ENCODE data around the gene SLMAP.

Gene SLMAP

DNA sequence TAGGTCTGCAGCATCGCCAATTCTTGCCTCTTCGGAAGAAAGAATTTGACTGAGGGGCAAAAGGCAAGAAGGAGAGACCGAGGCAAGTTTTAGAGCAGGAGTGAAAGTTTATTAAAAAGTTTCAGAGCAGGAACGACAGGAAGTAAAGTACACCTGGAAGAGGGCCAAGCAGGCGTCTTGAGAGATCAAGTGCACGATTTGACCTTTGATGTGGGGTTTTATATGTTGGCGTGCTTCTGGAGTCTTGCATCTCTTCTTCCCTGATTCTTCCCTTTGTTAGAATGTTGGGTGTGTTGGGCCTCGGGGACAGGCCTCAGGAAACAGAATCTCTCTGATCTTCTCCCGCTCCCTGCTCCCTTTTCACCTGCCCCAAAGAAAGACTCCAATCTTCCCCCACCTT, 211.5 kb downstream of the SLMAP start:
- H3K4me1 ChIP-seq (ENCODE audit: low read length), result no peaks in the 10 kb centered on the region
- TF ChIP-seq, protein P1, sequence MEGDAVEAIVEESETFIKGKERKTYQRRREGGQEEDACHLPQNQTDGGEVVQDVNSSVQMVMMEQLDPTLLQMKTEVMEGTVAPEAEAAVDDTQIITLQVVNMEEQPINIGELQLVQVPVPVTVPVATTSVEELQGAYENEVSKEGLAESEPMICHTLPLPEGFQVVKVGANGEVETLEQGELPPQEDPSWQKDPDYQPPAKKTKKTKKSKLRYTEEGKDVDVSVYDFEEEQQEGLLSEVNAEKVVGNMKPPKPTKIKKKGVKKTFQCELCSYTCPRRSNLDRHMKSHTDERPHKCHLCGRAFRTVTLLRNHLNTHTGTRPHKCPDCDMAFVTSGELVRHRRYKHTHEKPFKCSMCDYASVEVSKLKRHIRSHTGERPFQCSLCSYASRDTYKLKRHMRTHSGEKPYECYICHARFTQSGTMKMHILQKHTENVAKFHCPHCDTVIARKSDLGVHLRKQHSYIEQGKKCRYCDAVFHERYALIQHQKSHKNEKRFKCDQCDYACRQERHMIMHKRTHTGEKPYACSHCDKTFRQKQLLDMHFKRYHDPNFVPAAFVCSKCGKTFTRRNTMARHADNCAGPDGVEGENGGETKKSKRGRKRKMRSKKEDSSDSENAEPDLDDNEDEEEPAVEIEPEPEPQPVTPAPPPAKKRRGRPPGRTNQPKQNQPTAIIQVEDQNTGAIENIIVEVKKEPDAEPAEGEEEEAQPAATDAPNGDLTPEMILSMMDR (IDR thresholded peaks at IDR 0.05; ENCODE audit: low read length), result no peak
- no peak for TF ChIP-seq EZH2phosphoT487 (IDR thresholded peaks at IDR 0.05; ENCODE audit: low read length)
- TF ChIP-seq EZH2 (optimal IDR thresholded peaks at IDR 0.05; ENCODE audit: low read depth, low read length), result no peak

DNA sequence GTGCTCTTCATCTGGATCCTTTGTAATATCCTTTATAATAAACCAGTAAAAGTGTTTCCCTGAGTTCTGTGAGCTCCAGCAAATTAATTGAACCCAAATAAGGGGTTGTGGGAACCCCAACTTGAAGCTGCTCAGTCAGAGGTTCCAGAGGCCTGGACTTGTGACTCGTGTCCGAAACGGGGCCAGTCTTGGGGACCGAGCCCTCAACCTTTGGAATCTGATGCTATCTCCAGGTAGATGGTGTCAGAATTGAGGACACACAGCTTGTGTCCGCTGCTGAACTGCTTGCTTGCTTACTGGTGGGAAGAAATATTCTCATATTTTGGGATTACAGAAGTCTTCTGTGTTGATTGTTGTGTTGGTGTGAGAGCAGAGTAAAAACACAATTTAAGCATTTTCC, 212.4 kb downstream of the SLMAP start:
- Histone ChIP-seq H3K4me1 (ENCODE audit: low read length) (no peaks in the 10 kb centered on the region), H3K36me3 (replicated peaks; ENCODE audit: insufficient read depth, low read length) (no peaks in the 10 kb centered on the region), H3K9ac (ENCODE audit: low read length) (no peak overlapping the region), H3K9me3 (replicated peaks; ENCODE audit: insufficient read depth, low read length) (no peaks in the 10 kb centered on the region), H4K20me1 (ENCODE audit: insufficient read depth, low read length) (no peaks in the 10 kb centered on the region), H3K27me3 (replicated peaks; ENCODE audit: insufficient read depth, low read length) (no peaks in the 10 kb centered on the region), H2AFZ (ENCODE audit: low read length) (no peak overlapping the region), H3K27ac (ENCODE audit: low read length) (no peak overlapping the region), H3K4me2 (ENCODE audit: low read depth, low read length) (no peak overlapping the region), H3K79me2 (ENCODE audit: low read length) (no peaks in the 10 kb centered on the region), H3F3A (ENCODE audit: insufficient read depth, low read length) (no peaks in the 10 kb centered on the region), H3K9me2 (replicated peaks; ENCODE audit: insufficient read depth, low read length) (no peaks in the 10 kb centered on the region), H3K4me3 (ENCODE audit: low read length) (no peak overlapping the region)
- DNase-seq, result no peak
- TF ChIP-seq EZH2phosphoT487 (IDR thresholded peaks at IDR 0.05; ENCODE audit: low read length) (no peak), EZH2 (optimal IDR thresholded peaks at IDR 0.05; ENCODE audit: low read depth, low read length) (no peak)
- TF ChIP-seq, protein P1 (IDR thresholded peaks at IDR 0.05; ENCODE audit: low read length), result no peak

More for the DNA sequence above, 211.5 kb downstream of the SLMAP start:
- Histone ChIP-seq H3K36me3 (replicated peaks; ENCODE audit: insufficient read depth, low read length) (no peaks in the 10 kb centered on the region), H3K4me3 (ENCODE audit: low read length) (no peak overlapping the region), H3K9me3 (replicated peaks; ENCODE audit: insufficient read depth, low read length) (no peaks in the 10 kb centered on the region), H3K9ac (ENCODE audit: low read length) (no peak overlapping the region), H3K27me3 (replicated peaks; ENCODE audit: insufficient read depth, low read length) (no peaks in the 10 kb centered on the region), H3F3A (ENCODE audit: insufficient read depth, low read length) (no peaks in the 10 kb centered on the region), H4K20me1 (ENCODE audit: insufficient read depth, low read length) (no peaks in the 10 kb centered on the region), H3K79me2 (ENCODE audit: low read length) (no peaks in the 10 kb centered on the region), H3K4me2 (ENCODE audit: low read depth, low read length) (no peak overlapping the region), H3K9me2 (replicated peaks; ENCODE audit: insufficient read depth, low read length) (no peaks in the 10 kb centered on the region), H3K27ac (ENCODE audit: low read length) (no peak overlapping the region), H2AFZ (ENCODE audit: low read length) (no peak overlapping the region)
- DNase-seq, result no peak

DNA sequence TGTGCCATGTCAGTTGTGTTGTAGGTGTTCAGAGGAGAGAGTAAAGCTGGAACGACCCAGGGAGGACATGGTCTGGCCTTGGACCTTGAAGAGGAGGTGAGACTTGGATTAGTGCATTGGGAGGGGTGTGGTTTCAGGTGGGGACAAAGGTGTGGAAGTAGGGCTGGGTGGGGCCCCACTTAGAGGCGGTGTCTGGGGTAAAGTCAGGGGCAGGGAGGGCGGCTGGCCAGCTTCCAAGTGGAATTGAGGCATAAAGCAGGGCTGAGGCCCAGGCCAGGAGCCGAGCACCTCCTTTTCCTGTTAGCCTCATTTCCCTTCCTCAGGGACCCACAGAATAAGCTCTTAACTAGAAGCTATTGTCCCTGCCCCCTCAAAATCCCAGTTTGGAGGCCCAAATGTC, 215.9 kb downstream of the SLMAP start:
- Histone ChIP-seq H3K27ac (ENCODE audit: low read length) (no peak overlapping the region), H3K79me2 (ENCODE audit: low read length) (no peaks in the 10 kb centered on the region), H3F3A (ENCODE audit: insufficient read depth, low read length) (no peaks in the 10 kb centered on the region), H3K4me2 (ENCODE audit: low read depth, low read length) (no peak overlapping the region), H4K20me1 (ENCODE audit: insufficient read depth, low read length) (no peaks in the 10 kb centered on the region), H3K9me2 (replicated peaks; ENCODE audit: insufficient read depth, low read length) (no peaks in the 10 kb centered on the region), H3K9ac (ENCODE audit: low read length) (no peak overlapping the region), H2AFZ (ENCODE audit: low read length) (no peak overlapping the region), H3K4me3 (ENCODE audit: low read length) (no peak overlapping the region), H3K27me3 (replicated peaks; ENCODE audit: insufficient read depth, low read length) (no peaks in the 10 kb centered on the region), H3K9me3 (replicated peaks; ENCODE audit: insufficient read depth, low read length) (no peaks in the 10 kb centered on the region), H3K4me1 (ENCODE audit: low read length) (no peaks in the 10 kb centered on the region), H3K36me3 (replicated peaks; ENCODE audit: insufficient read depth, low read length) (no peaks in the 10 kb centered on the region)
- TF ChIP-seq, protein P1 (IDR thresholded peaks at IDR 0.05; ENCODE audit: low read length), result no peak
- TF ChIP-seq EZH2 (optimal IDR thresholded peaks at IDR 0.05; ENCODE audit: low read depth, low read length) (no peak), EZH2phosphoT487 (IDR thresholded peaks at IDR 0.05; ENCODE audit: low read length) (no peak)
- no peak for DNase-seq

Measured in MM.1S (cell line).